ENCODE results near the gene DHFR2.

Gene DHFR2

GRCh38 chr3:94043285-94043684 lies 19.4 kb downstream of the DHFR2 start:
- Histone ChIP-seq H3K27me3 (replicated peaks) (no peaks in the 10 kb centered on the region), H3K4me3 (ENCODE audit: low read depth, low read length) (no peak overlapping the region), H3K36me3 (replicated peaks) (peaks cover 4% of the 10 kb centered on the region), H3K27ac (no peak overlapping the region)
- no peak for TF ChIP-seq CTCF (IDR thresholded peaks at IDR 0.05; ENCODE audit: low read depth, low read length, missing control alignments)
- DNase-seq = no peak
- in situ Hi-C loops (cut with HindIII; ENCODE audit: low pct_ligation_motif_present, low sequenced_read_pairs) = no loop called here

- TF ChIP-seq CTCF (IDR thresholded peaks at IDR 0.05; ENCODE audit: low read depth, low read length, missing control alignments) = peak; percentile 60
- in situ Hi-C loops (cut with HindIII; ENCODE audit: low pct_ligation_motif_present, low sequenced_read_pairs) = no loop called here
- Histone ChIP-seq H3K27me3 (replicated peaks) (no peaks in the 10 kb centered on the region), H3K36me3 (replicated peaks) (no peaks in the 10 kb centered on the region), H3K4me3 (ENCODE audit: low read depth, low read length) (no peak overlapping the region), H3K27ac (no peak overlapping the region)
- peak; percentile 44 for DNase-seq
Measured at GRCh38 chr3:94036909-94037507, 25.7 kb downstream of the DHFR2 start.

GRCh38 chr3:94028093-94028837 lies 34.5 kb downstream of the DHFR2 start, which contains the start of gene STX19:
Gene STX19 (minus strand): TSS chr3:94028597. CDS start chr3:94015269, 13,328 bp downstream.
- Histone ChIP-seq H3K27me3 (replicated peaks) (no peaks in the 10 kb centered on the region), H3K36me3 (replicated peaks) (no peaks in the 10 kb centered on the region), H3K27ac (no peak within 1 kb of the TSS), H3K4me3 (ENCODE audit: low read depth, low read length) (no peak within 1 kb of the TSS)
- no peak for TF ChIP-seq CTCF (IDR thresholded peaks at IDR 0.05; ENCODE audit: low read depth, low read length, missing control alignments)
- DNase-seq = no peak
- in situ Hi-C loops (cut with HindIII; ENCODE audit: low pct_ligation_motif_present, low sequenced_read_pairs) = no loop called here

GRCh38 chr3:94026623-94027022 lies 36.1 kb downstream of the DHFR2 start:
- H3K36me3 ChIP-seq (replicated peaks) = no peaks in the 10 kb centered on the region
- no peak for TF ChIP-seq CTCF (IDR thresholded peaks at IDR 0.05; ENCODE audit: low read depth, low read length, missing control alignments)
- no peak overlapping the region for H3K4me3 ChIP-seq (ENCODE audit: low read depth, low read length)
- in situ Hi-C loops (cut with HindIII; ENCODE audit: low pct_ligation_motif_present, low sequenced_read_pairs) = no loop called here
- no peaks in the 10 kb centered on the region for H3K27me3 ChIP-seq (replicated peaks)
- no peak for DNase-seq
- no peak overlapping the region for H3K27ac ChIP-seq

GRCh38 chr3:94024385-94024784 lies 38.3 kb downstream of the DHFR2 start:
- no peak for TF ChIP-seq CTCF (IDR thresholded peaks at IDR 0.05; ENCODE audit: low read depth, low read length, missing control alignments)
- no peak overlapping the region for H3K27ac ChIP-seq
- no peak for DNase-seq
- H3K36me3 ChIP-seq (replicated peaks) = no peaks in the 10 kb centered on the region
- H3K4me3 ChIP-seq (ENCODE audit: low read depth, low read length) = no peak overlapping the region
- in situ Hi-C loops (cut with HindIII; ENCODE audit: low pct_ligation_motif_present, low sequenced_read_pairs) = no loop called here
- H3K27me3 ChIP-seq (replicated peaks) = no peaks in the 10 kb centered on the region
